Stimulated activated CD4-positive, alpha-beta T cell treated with anti-CD3 and anti-CD28 coated beads, Interleukin-1b, Interleukin-23, amount 100 ng/mL, for 48 hours (primary cell): ENCODE measurements around the gene GPR62.
A peak's percentile ranks its signal among the peaks of the same experiment; 100 is the strongest.

Experiments
- DNase-seq: peaks from one replicate; pipeline ENCODE4 v3.0.0-alpha.2; 2020

GPR62 gene

GRCh38 chr3:51940648-51941462 lies 14.3 kb upstream of the GPR62 start:
- DNase-seq: no peak

GRCh38 chr3:51941463-51941797 lies 13.8 kb upstream of the GPR62 start:
- DNase-seq: no peak

GRCh38 chr3:51941798-51942602 lies 13.2 kb upstream of the GPR62 start, which contains the start of the genes PARP3 and RRP9:
TSS of gene PARP3 (plus strand) at chr3:51942363. CDS start at chr3:51943356, 993 bp downstream.
TSS of gene RRP9 (minus strand) at chr3:51941904. CDS start at chr3:51941867, 37 bp downstream.
- peak; percentile 100 for DNase-seq

GRCh38 chr3:51942603-51943450 lies 12.4 kb upstream of the GPR62 start:
- peak; percentile 73 for DNase-seq

- no peak for DNase-seq
Observed at GRCh38 chr3:51943451-51944391, 11.5 kb upstream of the GPR62 start.

- DNase-seq: no peak
Observed at GRCh38 chr3:51944451-51945021, 10.6 kb upstream of the GPR62 start.

- DNase-seq: no peak
Observed at GRCh38 chr3:51945031-51945840, 9.9 kb upstream of the GPR62 start.

GRCh38 chr3:51945926-51946705 lies 9.1 kb upstream of the GPR62 start:
- no peak for DNase-seq

GRCh38 chr3:51946796-51947195 lies 8.4 kb upstream of the GPR62 start:
- DNase-seq: no peak

- no peak for DNase-seq
Observed at GRCh38 chr3:51947215-51947900, 7.8 kb upstream of the GPR62 start.

- no peak for DNase-seq
Observed at GRCh38 chr3:51948016-51948580, 7.1 kb upstream of the GPR62 start.

- no peak for DNase-seq
Observed at GRCh38 chr3:51949121-51949520, 6.1 kb upstream of the GPR62 start.

- no peak for DNase-seq
Observed at GRCh38 chr3:51950899-51951298, 4.3 kb upstream of the GPR62 start.

GRCh38 chr3:51953445-51953844 lies 1.7 kb upstream of the GPR62 start:
- no peak for DNase-seq

- no peak for DNase-seq
Observed at GRCh38 chr3:51954105-51954504, 1.1 kb upstream of the GPR62 start.

- DNase-seq: no peak
Observed at GRCh38 chr3:51954713-51955112, 468 bp upstream of the GPR62 start.

- DNase-seq: peak; percentile 23
Observed at GRCh38 chr3:51955893-51956770, 951 bp downstream of the GPR62 start.
